Stimulated activated naive CD8-positive, alpha-beta T cell treated with anti-CD3 and anti-CD28 coated beads, Interleukin-15, amount 100 ng/mL, for 72 hours (primary cell): ENCODE data around the gene SLC12A1.

Source experiments
- ATAC-seq: fragments of 150-1000 bp; cut with Tn5 transposase; 2 replicates; pipeline ENCODE4 v1.10.0; 2021; ENCODE audit warnings: mild to moderate bottlenecking, moderate library complexity
- DNase-seq, 2 donors: peaks; one replicate each; pipeline ENCODE4 v3.0.0; 2021 to 2022
- H3K27ac Mint-ChIP-seq, 2 donors: one replicate each; pipeline ENCODE4 v1.8.0; 2022; ENCODE audit warnings: mild to moderate bottlenecking in 2 of 2, mixed read lengths in 2 of 2, moderate library complexity in 2 of 2
- H3K27me3 Mint-ChIP-seq: one replicate; pipeline ENCODE4 v1.8.0; 2022; ENCODE audit warnings: mixed read lengths
- H3K4me1 Mint-ChIP-seq: one replicate; pipeline ENCODE4 v1.8.0; 2022; ENCODE audit warnings: mild to moderate bottlenecking, mixed read lengths
- H3K4me3 Mint-ChIP-seq, 2 donors: one replicate each; pipeline ENCODE4 v1.8.0; 2022; ENCODE audit warnings: mild to moderate bottlenecking in 2 of 2, mixed read lengths in 2 of 2, moderate library complexity in 1 of 2
- H3K9me3 Mint-ChIP-seq, 2 donors: one replicate each; pipeline ENCODE4 v1.8.0; 2022; ENCODE audit warnings: mixed read lengths in 2 of 2

Gene SLC12A1

DNA sequence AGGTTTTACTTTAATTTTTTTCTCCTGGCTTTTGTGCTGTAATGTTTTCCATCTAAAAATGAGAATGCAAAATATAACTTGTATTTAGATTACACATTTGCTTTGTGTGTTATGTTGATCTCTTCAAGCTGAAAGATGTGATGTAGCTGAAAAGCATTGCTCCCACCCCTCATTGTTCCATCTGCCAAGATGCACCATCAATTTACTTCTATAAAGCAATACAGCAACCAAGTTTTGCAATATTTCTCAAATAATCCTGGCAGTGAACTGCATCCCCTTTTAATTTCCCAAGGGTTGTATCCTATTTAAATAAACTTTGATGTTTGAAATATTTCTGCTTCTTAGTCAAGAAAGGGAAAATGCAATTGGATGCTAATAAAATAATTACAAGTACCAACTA lies 72.6 kb downstream of the SLC12A1 start:
- no peaks in the 10 kb centered on the region for H3K4me1 Mint-ChIP-seq
- DNase-seq (no peak), ATAC-seq (no peak)
- H3K9me3 Mint-ChIP-seq, result no peaks in the 10 kb centered on the region
- no peak overlapping the region for H3K4me3 Mint-ChIP-seq
- H3K27ac Mint-ChIP-seq, result no peak overlapping the region
- H3K27me3 Mint-ChIP-seq, result no peaks in the 10 kb centered on the region

DNA sequence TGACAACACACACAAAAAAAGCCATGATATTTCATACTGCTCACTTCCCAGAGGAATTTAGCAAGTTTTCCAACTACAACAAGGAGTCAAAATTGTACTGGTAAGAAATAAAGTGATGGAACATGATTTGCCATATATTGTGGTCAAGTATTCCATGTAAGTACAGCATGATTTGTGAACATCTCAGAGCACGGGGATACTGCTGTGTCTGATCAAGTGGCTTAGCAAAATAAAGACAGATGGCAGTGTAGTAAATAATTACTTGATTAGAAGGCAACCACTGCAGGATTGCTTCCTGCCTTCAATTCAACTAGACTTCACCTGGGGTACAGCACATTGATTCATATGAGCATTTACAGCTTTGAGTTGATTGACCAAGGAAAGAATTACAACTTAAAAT lies 73.5 kb downstream of the SLC12A1 start:
- ATAC-seq (no peak), DNase-seq (no peak)
- Mint-ChIP-seq H3K9me3 (no peaks in the 10 kb centered on the region), H3K27ac (no peak overlapping the region), H3K27me3 (no peaks in the 10 kb centered on the region), H3K4me3 (no peak overlapping the region), H3K4me1 (no peaks in the 10 kb centered on the region)

DNA sequence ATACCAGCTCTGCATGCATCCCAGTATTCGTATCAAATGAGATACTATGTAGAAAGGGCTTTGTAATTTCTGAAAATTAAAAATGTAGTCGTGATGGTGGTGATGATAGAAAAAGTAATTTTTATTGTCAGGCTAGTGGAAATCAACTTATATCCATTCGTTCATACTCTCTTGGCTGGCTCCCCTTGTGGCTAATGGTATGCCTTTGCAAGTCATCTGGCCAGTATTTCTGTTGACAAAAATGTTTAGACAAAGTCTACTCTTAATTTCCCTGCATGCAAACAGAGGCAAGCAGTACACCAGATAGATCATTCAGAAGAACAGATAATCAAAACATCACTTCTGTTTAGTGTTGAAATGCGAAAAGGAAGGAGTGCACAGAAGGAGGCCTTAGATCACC lies 75.6 kb downstream of the SLC12A1 start:
- Mint-ChIP-seq H3K4me1 (peaks cover 5% of the 10 kb centered on the region), H3K4me3 (no peak overlapping the region), H3K27ac (no peak overlapping the region), H3K9me3 (no peaks in the 10 kb centered on the region), H3K27me3 (no peaks in the 10 kb centered on the region)
- ATAC-seq (no peak), DNase-seq (no peak)

DNA sequence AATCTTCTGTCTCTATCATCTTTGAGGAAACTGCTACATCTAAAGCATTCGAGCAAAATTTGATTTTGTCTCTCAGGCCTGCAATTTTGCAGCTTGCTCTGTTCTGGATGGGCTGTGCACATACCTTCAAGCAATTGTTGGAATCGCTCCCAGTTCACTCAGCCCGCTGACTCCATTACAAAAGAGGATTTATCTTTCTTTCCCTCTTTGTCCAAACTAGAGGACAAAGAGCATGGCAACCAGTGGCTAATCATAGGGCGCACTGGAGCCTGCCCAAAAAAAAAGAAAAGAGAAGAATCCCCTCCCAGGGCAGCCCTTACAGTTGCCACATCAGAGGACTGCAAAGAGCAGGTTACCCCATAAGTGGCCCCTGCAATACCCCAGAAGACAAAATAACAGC lies 76.1 kb downstream of the SLC12A1 start:
- no peak for DNase-seq

DNA sequence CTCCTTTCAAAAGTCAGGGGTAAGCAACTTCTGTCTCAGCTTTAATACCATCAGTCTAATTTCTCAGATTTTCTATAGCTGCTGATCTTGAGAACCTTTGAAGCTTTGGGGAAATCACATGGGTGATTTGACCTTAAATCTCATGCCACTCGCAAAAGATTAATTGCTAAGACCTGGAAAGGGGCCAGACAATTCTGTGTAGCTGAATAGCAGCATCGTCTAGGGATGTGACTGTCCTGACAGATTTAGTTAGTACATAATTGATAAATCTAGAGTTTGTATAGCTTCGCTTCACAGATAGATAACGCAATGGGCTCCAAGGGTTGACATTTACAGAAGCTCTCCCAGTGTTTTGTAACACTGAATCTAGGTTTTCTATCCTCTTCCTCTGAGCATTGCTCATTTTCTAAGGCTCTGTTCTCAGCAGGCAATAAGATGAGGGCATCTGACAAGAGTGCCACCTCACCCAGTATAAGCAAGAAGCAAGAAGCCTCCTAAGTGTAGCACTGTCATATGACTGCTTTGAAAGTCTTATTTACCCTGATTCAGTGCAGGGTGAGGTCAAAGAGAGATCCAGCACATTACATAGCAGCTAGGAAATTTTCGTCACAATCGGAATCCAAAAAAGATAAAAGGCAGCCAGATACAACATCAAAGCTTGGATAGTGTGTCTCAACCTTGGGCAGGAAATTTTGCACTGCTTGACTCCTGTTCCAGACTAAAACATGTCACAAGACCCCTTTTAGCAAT lies 77.5 kb downstream of the SLC12A1 start:
- no peaks in the 10 kb centered on the region for H3K9me3 Mint-ChIP-seq
- DNase-seq (no peak), ATAC-seq (no peak)
- H3K27me3 Mint-ChIP-seq, result no peaks in the 10 kb centered on the region
- peaks cover 5% of the 10 kb centered on the region for H3K4me1 Mint-ChIP-seq
- no peak overlapping the region for H3K27ac Mint-ChIP-seq
- H3K4me3 Mint-ChIP-seq, result no peak overlapping the region

More for the DNA sequence above, 76.1 kb downstream of the SLC12A1 start:
- Mint-ChIP-seq H3K27ac (no peak overlapping the region), H3K4me3 (no peak overlapping the region), H3K27me3 (no peaks in the 10 kb centered on the region), H3K9me3 (no peaks in the 10 kb centered on the region), H3K4me1 (peaks cover 5% of the 10 kb centered on the region)
- no peak for ATAC-seq

DNA sequence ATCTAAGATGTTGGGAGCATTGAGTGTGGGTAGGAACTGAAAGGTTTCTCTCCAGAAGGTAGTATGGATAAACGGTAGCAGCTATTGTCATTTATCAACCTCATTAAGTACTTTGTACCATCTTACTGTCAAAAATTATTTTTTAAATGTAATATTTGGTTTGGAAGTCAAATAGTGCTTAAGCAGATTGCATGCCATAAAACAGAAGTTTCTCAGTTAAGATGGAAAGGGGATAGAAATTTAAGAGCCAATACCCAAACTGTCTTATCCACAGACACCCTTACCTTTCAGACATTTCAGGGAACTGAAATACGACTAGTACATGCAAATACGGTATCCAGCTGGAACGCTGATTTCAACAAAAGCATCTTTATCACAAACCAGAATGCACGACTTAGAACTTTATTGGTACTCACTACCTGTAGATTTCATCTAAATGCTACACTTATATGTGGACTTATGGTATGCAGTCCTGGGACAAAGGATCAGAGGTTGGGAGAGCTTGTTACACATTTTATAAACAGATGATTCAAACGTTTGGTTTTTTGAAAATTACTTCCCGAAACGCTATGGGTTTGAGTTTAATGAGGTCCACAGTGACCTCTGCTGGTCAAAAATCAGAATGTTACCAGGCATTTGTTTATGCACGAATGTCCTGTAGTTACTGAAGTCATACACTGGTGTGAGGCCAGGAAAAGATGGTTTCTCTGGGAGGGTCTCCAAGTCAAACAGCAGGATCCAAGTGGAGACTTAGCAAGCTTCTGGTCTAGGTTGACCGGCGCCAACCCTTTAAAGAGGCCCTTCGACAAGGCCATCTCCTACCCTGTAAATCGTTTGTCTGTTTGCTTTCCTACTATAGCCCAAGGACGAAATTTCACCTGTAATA lies 79.5 kb downstream of the SLC12A1 start:
- Mint-ChIP-seq H3K9me3 (no peaks in the 10 kb centered on the region), H3K4me3 (peak overlapping the region in 1 of 2 donors; percentile 7), H3K27me3 (no peaks in the 10 kb centered on the region), H3K27ac (no peak overlapping the region), H3K4me1 (peaks cover 5% of the 10 kb centered on the region)
- ATAC-seq (peak; percentile 60), DNase-seq (peak; percentile 30 to 38)

DNA sequence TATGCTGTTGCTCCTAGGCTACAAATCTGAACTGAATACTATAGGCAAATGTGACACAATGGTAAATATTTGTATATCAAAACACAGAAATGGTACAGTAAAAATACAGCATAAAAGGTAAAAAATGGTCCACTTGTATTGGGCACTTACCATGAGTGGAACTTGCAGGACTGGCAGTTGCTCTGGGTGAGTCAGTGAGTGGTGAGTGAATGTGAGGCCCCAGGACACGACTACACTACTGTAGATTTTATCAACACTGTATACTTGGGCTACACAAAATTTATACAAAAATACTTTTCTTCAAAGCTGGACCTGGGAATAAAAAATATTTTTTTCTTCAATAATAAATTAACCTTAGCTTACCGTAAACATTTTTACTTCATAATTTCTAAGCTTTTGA lies 83.5 kb downstream of the SLC12A1 start:
- ATAC-seq, result no peak
- DNase-seq, result no peak
- no peak overlapping the region for H3K27ac Mint-ChIP-seq
- H3K9me3 Mint-ChIP-seq, result no peaks in the 10 kb centered on the region
- H3K4me1 Mint-ChIP-seq, result peaks cover 5% of the 10 kb centered on the region
- no peaks in the 10 kb centered on the region for H3K27me3 Mint-ChIP-seq
- no peak overlapping the region for H3K4me3 Mint-ChIP-seq

DNA sequence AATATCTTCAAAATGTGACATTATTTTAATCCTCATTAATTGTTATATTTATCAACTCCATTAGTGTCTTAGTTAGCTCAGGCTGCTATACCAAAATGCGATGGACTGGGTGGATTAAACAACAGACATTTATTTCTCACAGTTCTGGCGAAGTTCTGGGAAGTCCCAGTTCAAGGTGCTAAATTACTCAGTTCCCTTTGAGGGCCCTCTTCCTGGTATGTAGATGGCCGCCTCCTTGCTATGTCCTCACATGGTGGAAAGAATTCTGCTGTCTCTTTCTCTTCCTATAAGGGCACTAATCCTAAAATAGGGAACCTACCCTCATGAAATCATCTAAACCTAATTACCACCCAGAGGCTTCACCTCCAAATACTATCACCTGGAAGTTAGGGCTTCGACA lies 86.4 kb downstream of the SLC12A1 start:
- H3K4me3 Mint-ChIP-seq, result no peak overlapping the region
- no peak overlapping the region for H3K27ac Mint-ChIP-seq
- no peak for DNase-seq
- no peaks in the 10 kb centered on the region for H3K4me1 Mint-ChIP-seq
- ATAC-seq, result no peak
- H3K27me3 Mint-ChIP-seq, result no peaks in the 10 kb centered on the region
- no peaks in the 10 kb centered on the region for H3K9me3 Mint-ChIP-seq

DNA sequence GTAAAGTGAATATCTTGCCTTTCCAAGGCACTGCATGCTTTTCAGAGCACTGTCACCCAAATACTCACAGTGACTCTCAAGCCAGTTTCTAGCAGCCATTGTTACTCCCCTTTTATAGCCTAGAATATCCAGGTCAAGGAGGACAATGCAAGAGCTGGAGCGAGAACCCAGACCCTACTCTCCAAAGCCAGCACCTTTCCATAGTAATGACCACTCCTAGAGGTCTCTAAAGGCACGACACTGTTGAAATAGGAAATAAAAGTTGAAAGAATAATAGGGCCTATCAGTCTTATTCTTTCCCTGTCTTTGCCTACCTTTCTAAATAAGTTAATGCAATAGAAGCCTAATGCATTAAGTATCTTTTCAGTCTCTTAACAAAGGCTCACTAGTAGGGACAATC lies 91.6 kb downstream of the SLC12A1 start:
- ATAC-seq (no peak), DNase-seq (no peak)
- no peak overlapping the region for H3K27ac Mint-ChIP-seq
- H3K4me1 Mint-ChIP-seq, result no peaks in the 10 kb centered on the region
- H3K4me3 Mint-ChIP-seq, result no peak overlapping the region
- H3K27me3 Mint-ChIP-seq, result no peaks in the 10 kb centered on the region
- H3K9me3 Mint-ChIP-seq, result no peaks in the 10 kb centered on the region

DNA sequence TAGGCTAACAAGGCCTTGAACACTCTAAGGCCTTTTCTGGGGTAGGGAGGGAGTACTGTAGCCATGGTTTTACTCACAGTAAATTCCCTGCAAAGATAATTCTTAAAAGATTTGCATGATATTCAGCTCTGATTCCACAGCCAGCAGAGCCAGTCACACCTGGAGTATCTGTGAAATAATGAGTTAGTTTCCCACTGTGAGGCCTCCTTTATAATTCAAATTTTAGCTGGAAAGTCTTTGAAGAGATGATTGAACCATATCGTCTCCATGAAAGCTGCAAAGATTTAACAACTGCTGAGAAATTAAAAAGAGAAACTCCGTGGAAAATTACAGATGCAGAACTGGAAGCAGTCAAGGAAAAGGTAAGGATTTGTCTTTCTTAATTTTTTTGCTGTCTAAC lies 92.8 kb downstream of the SLC12A1 start:
- H3K4me3 Mint-ChIP-seq, result no peak overlapping the region
- H3K9me3 Mint-ChIP-seq, result no peaks in the 10 kb centered on the region
- no peaks in the 10 kb centered on the region for H3K27me3 Mint-ChIP-seq
- no peak overlapping the region for H3K27ac Mint-ChIP-seq
- DNase-seq (no peak), ATAC-seq (no peak)
- no peaks in the 10 kb centered on the region for H3K4me1 Mint-ChIP-seq

DNA sequence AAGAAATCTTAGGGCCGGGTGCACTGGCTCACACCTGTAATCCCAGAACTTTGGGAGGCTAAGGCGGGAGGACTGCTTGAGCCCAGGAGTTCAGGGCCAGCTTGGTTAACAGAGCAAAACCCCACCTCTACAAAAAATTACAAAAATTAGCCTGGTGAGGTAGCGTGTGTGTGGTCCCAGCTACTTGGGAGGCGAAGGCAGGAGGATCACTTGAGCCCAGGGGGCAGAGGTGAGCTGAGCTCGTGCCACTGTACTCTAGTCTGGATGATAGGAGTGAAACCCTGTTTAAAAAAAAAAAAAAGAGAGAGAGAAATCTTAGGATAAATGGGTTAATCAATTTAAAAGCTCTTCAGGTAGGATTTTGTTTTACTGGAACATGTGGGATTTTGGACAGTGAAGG lies 93.9 kb downstream of the SLC12A1 start:
- Mint-ChIP-seq H3K4me3 (no peak overlapping the region), H3K27me3 (no peaks in the 10 kb centered on the region), H3K27ac (no peak overlapping the region), H3K4me1 (no peaks in the 10 kb centered on the region), H3K9me3 (no peaks in the 10 kb centered on the region)
- DNase-seq, result no peak
- ATAC-seq, result no peak

DNA sequence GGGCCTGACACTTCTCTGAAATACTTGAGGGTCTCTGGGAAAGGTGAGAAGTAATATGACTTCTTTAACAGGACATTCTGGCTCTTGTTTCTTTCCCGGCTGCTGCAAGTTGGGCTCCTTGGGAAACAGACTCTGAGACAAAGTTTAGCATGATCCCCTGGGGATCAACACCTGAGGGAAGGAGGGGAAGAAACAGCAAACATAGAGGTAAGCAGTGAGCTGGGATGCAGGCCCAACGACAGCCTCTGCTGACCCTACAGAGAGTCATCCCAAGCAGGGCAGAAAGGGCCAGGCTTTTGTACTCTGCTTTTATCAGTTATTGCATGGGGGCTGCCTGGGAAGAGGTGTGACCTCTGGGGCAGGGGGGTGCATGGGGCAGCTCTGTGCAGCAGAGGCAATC lies 98.3 kb downstream of the SLC12A1 start:
- no peaks in the 10 kb centered on the region for H3K4me1 Mint-ChIP-seq
- ATAC-seq (no peak), DNase-seq (no peak)
- H3K27ac Mint-ChIP-seq, result peak overlapping the region in 1 of 2 donors; percentile 5
- H3K4me3 Mint-ChIP-seq, result no peak overlapping the region
- no peaks in the 10 kb centered on the region for H3K27me3 Mint-ChIP-seq
- H3K9me3 Mint-ChIP-seq, result no peaks in the 10 kb centered on the region

DNA sequence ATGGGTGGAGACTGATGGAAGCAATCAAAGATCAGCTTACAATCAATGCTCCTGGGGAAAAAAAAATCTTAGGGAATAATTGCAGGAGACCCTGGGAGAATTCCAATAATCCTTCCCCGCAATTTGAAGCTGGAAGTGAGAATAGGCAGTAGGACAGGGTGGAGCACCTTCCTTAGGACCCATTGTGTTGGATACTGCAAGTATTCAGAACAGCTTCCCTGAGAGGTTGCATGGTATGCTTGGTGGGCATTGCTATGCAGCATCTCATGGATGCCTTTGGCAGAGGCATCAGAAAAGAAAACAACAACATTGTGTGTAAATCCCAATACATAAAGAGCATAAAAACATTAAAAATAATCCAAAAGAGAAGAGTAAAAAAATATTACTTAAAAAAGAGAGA lies 100.5 kb downstream of the SLC12A1 start:
- Mint-ChIP-seq H3K4me3 (no peak overlapping the region), H3K9me3 (no peaks in the 10 kb centered on the region), H3K27me3 (no peaks in the 10 kb centered on the region), H3K27ac (no peak overlapping the region), H3K4me1 (no peaks in the 10 kb centered on the region)
- DNase-seq, result no peak
- ATAC-seq, result no peak

DNA sequence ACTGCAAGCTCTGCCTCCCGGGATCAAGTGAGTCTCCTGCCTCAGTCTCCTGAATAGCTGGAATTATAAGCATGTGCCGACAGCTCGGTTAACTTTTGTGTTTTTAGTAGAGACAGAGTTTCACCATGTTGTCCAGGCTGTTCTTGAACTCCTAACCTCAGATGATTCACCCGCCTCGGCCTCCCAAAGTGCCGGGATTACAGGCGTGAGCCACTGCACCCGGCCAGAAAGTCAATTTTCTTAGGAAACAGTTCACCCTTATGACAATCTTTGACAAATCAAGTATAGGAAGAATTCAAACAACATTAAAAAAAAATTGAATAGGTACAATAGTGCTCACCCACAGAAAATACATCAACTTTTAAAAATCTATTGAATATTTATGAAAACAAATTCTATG lies 101.5 kb downstream of the SLC12A1 start:
- H3K4me1 Mint-ChIP-seq, result no peaks in the 10 kb centered on the region
- ATAC-seq (no peak), DNase-seq (no peak)
- no peaks in the 10 kb centered on the region for H3K9me3 Mint-ChIP-seq
- H3K4me3 Mint-ChIP-seq, result no peak overlapping the region
- no peaks in the 10 kb centered on the region for H3K27me3 Mint-ChIP-seq
- H3K27ac Mint-ChIP-seq, result no peak overlapping the region

DNA sequence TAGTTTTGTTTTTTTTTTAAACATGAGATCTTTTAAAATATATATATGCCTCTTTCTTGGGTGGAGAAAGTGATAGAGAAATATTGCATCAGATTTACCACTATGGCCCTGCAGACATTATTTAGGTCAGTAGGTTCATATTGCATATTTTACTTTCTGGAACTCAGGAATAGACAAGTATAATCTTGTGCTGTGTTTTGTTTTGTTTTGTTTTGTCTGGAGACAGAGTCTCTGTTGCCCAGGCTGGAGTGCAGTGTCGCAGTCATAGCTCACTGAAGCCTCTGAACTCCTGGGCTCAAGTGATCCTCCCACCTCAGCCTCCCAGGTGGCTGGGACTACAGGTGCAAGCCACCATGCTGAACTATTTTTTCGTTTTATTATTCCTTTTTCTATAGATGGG lies 103.6 kb downstream of the SLC12A1 start:
- H3K27ac Mint-ChIP-seq, result no peak overlapping the region
- peaks cover under 1% of the 10 kb centered on the region for H3K27me3 Mint-ChIP-seq
- DNase-seq, result no peak
- no peaks in the 10 kb centered on the region for H3K4me1 Mint-ChIP-seq
- no peak for ATAC-seq
- H3K4me3 Mint-ChIP-seq, result no peak overlapping the region
- no peaks in the 10 kb centered on the region for H3K9me3 Mint-ChIP-seq

DNA sequence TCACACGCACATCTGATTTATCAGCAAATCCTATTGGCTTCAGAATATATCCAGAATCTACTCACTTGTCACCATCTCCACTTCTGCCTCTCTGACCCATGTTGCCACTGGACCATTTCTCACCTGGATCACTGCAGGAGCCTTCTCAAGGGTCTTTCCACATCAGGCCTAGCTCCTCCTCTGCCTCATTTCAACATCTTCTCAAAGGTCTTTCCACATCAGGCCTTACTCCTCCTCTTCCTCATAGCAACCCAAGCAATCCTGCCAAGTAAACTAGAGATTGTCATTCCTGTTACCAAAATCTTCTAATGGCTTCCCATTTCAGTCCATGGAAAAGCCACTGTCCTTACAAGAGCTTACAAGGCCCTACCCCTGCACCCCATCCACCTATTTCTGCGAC lies 107.1 kb downstream of the SLC12A1 start:
- H3K27me3 Mint-ChIP-seq, result peaks cover 8% of the 10 kb centered on the region
- H3K9me3 Mint-ChIP-seq, result no peaks in the 10 kb centered on the region
- H3K4me3 Mint-ChIP-seq, result no peak overlapping the region
- H3K27ac Mint-ChIP-seq, result no peak overlapping the region
- DNase-seq (no peak), ATAC-seq (no peak)
- no peaks in the 10 kb centered on the region for H3K4me1 Mint-ChIP-seq
